HG03139 (cell line): ENCODE results near the gene PLXNB1.

ENCODE experiments used
- ATAC-seq: cut with Tn5 transposase; IDR thresholded peaks from one replicate; pipeline ENCODE4 v1.9.1; 2021; ENCODE audit not compliant: unreplicated experiment

Gene PLXNB1

DNA sequence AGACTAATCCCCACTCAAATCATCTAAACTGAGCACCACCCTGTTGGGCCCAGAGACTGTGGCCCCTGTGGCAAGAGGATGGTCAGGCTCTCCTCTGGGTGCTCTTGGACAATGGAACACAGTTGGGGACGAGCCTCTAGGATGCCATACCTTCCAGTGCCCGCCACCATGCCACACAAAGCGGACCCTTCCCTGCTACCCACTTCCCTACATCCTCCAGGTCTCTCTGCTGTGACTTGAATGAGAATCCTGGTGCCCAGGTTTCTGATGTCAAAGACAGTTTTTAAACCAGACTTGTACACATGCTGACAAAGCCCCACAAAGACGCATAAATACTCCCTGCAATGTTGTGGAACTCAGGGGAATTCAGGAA is 5.3 kb upstream of the PLXNB1 start:
- ATAC-seq = no peak

- ATAC-seq = no peak
These were observed 4.8 kb upstream of the PLXNB1 start for GRCh38 chr3:48434591-48435222.

GRCh38 chr3:48433472-48434118 is 3.7 kb upstream of the PLXNB1 start:
- ATAC-seq = no peak

GRCh38 chr3:48432411-48433371 is 2.8 kb upstream of the PLXNB1 start:
- no peak for ATAC-seq

DNA sequence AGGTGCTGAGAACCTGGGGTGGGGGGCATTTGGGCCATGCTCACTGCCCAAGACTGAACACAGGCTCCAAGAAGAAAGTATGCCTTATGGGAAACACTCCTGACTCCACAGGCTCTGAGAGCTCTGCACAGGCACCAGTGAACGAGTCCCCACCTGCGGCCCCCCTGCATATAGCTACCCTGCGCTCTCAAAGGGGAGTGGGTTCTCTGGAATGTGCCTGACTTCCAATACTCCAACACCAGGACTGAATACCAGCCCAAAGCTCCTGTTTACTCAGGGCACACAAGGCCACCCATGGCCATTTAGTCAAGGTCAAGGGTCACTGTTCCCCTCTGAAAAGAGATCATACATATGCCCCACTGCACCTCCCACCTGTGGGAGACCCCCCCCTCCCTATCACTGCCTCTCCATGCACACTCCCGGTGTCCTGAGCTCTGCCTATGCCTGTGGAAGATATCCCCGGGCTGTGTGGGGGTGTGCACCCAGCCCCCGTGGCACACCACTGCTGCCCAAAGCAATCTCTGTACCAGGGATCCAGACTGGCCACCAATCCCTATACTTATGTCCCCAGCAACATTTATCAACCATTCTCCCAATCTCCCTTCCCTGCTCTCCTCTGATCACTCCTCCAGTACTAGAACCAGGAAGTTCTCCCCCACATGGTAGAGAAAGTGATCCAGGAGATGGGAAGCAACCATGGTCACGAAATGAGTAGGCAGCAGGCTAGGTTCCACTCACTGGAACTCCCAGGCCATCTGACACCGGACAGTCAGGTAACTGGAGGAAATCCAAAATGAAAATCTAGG is 1.5 kb upstream of the PLXNB1 start:
- ATAC-seq = no peak

- no peak for ATAC-seq
These were observed 819 bp upstream of the PLXNB1 start for GRCh38 chr3:48430708-48431101.

DNA sequence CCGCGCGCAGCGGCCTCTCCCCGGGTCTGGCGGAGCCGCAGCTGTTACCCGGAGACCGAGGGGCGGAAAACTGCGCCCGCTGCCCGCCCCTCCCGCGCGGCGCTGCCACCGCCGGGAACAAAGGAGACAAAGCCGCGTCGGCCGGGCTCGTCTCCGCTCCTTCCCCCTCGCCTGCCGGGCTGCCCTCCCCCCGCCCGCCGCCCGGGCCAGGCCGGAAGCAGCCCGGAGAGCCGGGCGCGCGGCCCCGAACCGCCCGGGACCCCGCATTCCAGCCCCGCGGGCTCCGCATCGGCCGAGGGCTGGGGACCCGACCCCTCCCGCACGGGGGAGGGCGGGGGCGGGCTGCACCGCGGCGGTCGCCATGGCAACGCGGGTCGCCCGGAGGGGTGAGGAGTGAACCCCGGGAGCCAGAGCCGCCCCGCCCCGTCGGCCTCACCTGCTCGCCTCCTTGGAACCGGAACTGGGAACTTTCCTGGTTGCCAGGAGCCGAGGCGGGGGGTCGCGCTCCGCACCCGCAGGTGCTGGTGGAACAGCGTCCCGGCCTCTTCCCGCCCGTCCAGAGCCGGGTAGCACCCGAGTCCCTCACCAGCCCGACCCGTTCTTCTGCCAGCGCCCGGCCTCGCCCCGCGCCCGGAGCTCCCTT is 448 bp downstream of the PLXNB1 start:
- no peak for ATAC-seq

DNA sequence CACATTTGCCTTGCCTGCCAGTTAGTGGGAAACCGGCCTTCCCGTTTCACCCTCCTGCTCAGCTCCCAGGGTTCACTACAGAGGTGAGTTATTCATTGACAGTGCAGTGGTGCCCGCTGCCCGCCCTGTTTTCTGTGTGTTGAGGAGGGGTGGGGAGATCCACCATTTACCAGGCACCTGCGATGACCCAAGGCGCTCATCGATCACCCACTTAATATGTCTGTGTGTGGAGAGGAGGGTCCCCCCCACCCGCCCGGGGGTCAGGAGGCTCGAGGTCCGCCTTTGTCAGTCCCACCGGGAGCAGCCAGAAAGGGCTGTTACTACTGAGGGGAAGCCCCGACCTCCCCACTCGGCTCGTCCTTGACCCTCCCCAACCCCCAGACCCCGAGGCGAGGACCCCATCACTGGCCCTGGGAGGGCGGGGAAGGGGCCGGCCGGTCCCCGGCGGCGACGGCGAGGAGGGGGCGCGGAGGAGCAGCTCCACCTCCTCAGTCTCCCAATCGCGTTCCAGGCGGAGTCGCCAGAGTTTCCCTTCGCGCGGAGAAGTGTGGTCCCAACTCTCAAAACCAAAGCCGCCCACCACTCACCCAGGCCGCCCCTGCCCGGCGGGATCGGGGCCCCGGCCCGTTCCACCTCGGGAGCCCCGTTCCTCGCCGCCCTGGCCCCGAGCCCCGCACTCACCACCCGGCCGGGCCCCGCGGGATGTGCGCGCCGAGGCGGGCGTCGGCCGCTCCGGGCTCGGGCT is 1.1 kb downstream of the PLXNB1 start:
- ATAC-seq = no peak

GRCh38 chr3:48428088-48428571 is 1.8 kb downstream of the PLXNB1 start:
- no peak for ATAC-seq

DNA sequence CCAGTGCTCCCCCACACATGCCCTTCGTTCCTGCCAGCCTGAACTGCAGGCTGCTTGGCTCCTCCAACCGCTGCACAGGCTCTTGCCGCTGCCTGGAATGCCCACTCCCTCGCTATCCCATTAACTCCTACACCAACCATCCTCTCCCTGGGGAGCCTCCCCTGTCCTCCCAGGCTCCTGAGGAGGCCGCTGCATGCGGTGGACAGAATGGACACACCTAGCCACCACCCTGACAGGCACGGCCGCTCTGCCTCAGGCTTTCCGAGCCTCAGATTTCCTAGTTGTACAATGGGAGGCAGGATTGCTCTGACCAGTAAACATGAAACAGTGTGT is 2.3 kb downstream of the PLXNB1 start:
- ATAC-seq = no peak

DNA sequence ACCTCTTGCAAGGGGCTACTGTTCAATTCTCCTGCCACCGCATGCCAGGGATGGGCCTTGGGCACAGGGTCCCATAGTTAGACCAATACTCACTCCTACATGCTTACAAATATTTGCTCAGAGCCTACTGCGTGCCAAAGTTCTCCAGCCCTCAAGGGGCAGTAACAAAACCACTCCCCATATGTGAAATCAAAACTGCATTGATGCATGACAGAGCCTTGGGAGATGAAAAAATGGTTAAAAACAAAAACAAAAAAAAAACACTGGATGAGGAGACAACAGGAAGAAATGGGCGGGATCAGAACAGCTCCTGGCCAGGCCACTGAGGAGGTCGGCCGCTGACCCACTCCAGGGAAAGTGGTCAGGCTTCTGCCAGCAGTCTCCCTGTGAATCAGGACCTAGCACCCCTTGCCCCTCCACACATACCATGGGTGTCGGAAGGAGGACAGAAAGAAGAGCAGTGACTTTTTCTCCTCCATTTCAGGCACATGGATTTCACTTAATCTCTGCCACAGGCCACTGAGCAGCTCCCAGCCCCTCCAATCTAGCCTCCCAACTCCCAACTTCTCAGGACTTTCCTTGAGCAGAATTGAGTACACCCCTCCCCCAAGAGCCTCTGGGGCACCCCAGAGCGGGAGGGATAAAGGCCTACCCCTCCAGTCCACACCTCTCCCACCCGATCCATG is 2.8 kb downstream of the PLXNB1 start:
- ATAC-seq = no peak

DNA sequence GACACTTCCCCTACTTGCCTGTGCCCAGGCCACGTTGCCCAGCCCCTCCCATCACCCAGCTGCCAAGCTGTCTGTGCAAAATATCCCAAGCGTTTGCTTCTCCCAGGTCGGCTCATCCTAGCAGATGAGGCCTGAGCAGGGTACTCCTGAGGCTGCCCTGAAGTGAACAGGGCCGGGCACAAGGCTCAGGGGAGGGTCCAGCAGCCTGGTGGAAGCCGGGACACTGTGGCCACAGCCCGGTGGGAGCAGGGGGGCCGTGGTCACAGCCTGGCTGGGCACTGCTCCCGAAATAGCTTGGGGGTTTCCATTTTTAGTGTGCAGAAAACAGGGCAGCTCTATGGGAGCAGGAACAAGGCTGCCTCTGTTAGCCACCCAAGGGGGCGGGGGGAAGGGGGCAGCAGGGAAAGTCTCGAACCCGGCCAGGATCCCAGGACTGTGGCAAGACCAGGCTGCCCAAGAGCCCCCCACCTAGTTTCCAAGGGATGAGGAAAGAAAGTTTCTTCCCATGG is 3.4 kb downstream of the PLXNB1 start:
- ATAC-seq = no peak

DNA sequence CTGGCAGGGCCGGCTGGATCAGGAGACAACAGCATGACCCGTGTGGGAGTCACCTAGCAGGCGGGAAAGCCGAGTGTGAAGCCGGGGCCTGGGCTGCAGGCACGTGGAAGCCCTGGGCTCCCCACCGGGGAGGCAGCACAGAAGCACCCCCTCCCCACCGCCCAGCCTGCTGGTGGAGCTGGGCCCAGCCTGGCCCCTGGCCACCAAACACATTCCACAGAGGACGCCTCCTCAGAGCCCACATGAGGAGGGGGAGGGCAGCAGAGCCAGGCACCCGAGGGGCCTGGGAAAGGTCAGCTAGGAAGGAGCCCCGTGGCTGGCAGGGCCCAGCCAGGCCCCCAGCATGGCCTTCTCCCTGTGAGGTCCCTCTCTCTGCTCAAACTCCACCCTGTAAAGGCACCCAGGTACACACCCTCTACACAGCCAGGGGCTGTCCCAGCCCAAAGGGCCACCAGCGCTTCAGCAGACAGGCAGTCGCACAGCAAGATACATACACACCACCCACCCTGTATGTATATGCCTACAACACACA is 4.5 kb downstream of the PLXNB1 start:
- ATAC-seq = no peak

DNA sequence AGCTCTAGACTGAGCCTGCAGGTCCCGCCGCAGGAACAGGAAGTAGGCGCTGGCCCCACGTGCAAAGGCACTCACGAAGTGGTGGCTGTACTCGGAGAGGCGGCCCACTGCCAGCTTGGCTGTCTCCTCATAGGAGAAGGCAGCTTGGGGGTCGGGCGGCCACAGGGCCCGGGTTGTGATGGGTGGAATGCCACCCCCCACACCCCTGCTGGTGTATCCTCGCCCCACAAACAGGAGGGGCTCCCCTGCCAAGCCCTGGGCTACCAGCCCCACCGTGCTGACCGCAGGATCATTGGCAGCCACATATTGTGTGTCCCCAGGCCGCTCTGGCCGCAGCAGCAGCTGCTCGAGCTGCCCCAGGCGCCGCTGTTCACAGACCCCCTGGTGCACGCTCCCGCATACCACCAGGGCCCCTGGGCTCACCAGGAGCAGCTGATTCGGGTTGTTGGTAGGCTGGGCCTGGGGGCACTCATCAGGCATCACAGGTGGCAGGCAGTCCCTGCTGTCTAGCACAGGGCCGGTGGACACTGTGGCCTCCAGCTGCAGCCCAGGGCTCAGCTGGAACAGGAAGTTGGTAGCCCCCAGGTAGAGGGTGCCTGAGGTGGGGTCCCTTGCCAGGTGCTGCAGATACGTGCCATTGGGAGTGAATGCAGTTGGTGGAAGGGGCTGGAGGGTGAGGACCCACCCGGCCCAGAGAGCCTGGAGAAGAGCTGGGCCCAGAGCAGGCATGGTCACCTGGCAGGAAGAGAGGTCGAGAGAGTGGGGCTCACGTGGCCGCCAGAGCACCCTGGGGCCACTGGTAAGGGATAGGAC is 5.8 kb downstream of the PLXNB1 start:
- ATAC-seq = no peak

- ATAC-seq = no peak
These were observed 6.5 kb downstream of the PLXNB1 start for GRCh38 chr3:48423241-48423882.

GRCh38 chr3:48422681-48423080 is 7.2 kb downstream of the PLXNB1 start:
- ATAC-seq = no peak

- ATAC-seq = no peak
These were observed 7.6 kb downstream of the PLXNB1 start for GRCh38 chr3:48422272-48422671.

GRCh38 chr3:48420561-48420960 is 9.3 kb downstream of the PLXNB1 start:
- no peak for ATAC-seq
